HCT116 (cell line): ENCODE data around the gene RWDD1. TPM values are rescaled to one million over a fixed set of nuclear protein-coding genes. Genes with fewer than 3 reads are reported as not detected.

Experiments
- ATAC-seq: fragments of 200-7000 bp; cut with Tn5 transposase; 2 replicates; pipeline ENCODE4 v1.9.1; 2020; ENCODE audit warnings: mild to moderate bottlenecking, moderate library complexity
- BruUV-seq: library from RNA; stranded (reverse); fragments of 400-500 nt; replicated peaks from 2 replicates; lab custom pipeline; 2021; lab: Mats Ljungman, UMichigan
- CTCF ChIA-PET: fragments of 300-600 bp; sonication (Branson Sonifier 250); formaldehyde crosslinking; loops from one replicate; lab custom pipeline; 2021; ENCODE audit warnings: antibody characterized with exemption; lab: Charles Lee
- POLR2A ChIA-PET: fragments of 300-600, 350-600 bp; sonication (Branson Sonifier 250); formaldehyde crosslinking; loops from one replicate; lab custom pipeline; 2021; ENCODE audit warnings: antibody characterized with exemption; lab: Charles Lee
- RAD21 ChIA-PET, 2 experiments: fragments of 300-600 bp; sonication (Branson Sonifier 250); formaldehyde crosslinking; loops; one replicate each; lab custom pipeline; 2023; ENCODE audit warnings: low total read pairs in 2 of 2; ENCODE audit not compliant: uncharacterized antibody in 2 of 2, unreplicated experiment in 2 of 2, low non-redundant PET in 1 of 2; lab: Charles Lee
- DNase-seq: peaks from one replicate; pipeline ENCODE4 v3.0.0-alpha.2; 2010; ENCODE audit warnings: low read depth, low spot score
- H2AFZ ChIP-seq: fragments of 200-600 bp; shearing (Covaris generic), sonication (generic); 2 replicates; pipeline ENCODE4 v1.6.1; 2017; ENCODE audit warnings: low read depth, mixed run types, mixed read lengths, antibody characterized with exemption, low read length; ENCODE audit not compliant: poor library complexity, severe bottlenecking
- H3K27ac ChIP-seq: 2 replicates; pipeline ENCODE4 v1.5.1; 2012; ENCODE audit warnings: low read depth, low read length
- H3K27me3 ChIP-seq: fragments of 200-600 bp; sonication (generic); 2 replicates; pipeline ENCODE4 v1.6.1; 2016; ENCODE audit warnings: mixed run types, low read length, mixed read lengths; ENCODE audit not compliant: insufficient read depth
- H3K36me3 ChIP-seq, 2 experiments: fragments of 200-500 bp in 1 of 2; fragments of 200-600 bp in 1 of 2; sonication (Bioruptor generic) in 1 of 2; sonication (generic) in 1 of 2; 2 replicates each; pipeline versions ENCODE4 v1.5.1 to v1.6.1; 2014 to 2016; ENCODE audit warnings: low read length in 2 of 2, inconsistent platforms in 1 of 2, mixed read lengths in 1 of 2, mixed run types in 1 of 2; ENCODE audit not compliant: insufficient read depth in 2 of 2, control insufficient read depth in 1 of 2
- H3K4me1 ChIP-seq, 2 experiments: fragments of 200-600 bp in 1 of 2; sonication (generic) in 1 of 2; 2 replicates each; pipeline versions ENCODE4 v1.5.1 to v1.6.1; 2012 to 2017; ENCODE audit warnings: low read length in 2 of 2, inconsistent platforms in 1 of 2, mild to moderate bottlenecking in 1 of 2, mixed read lengths in 1 of 2, mixed run types in 1 of 2, moderate library complexity in 1 of 2; ENCODE audit not compliant: insufficient read depth in 2 of 2, control insufficient read depth in 1 of 2
- H3K4me2 ChIP-seq: fragments of 200-600 bp; sonication (generic); 2 replicates; pipeline ENCODE4 v1.6.1; 2017; ENCODE audit warnings: mixed run types, low read length, mixed read lengths
- H3K4me3 ChIP-seq, 2 experiments: fragments of 200-600 bp in 1 of 2; sonication (generic) in 1 of 2; replicated peaks in 1 of 2; 2 replicates each; pipeline ENCODE4 v1.5.1; 2011 to 2016; ENCODE audit warnings: low read length in 2 of 2, control low read depth in 1 of 2, low read depth in 1 of 2, mild to moderate bottlenecking in 1 of 2, mixed read lengths in 1 of 2, mixed run types in 1 of 2
- H3K79me2 ChIP-seq: fragments of 200-600 bp; sonication (generic); 2 replicates; pipeline ENCODE4 v1.6.1; 2017; ENCODE audit warnings: mild to moderate bottlenecking, mixed run types, low read length, moderate library complexity, mixed read lengths; ENCODE audit not compliant: insufficient read depth
- H3K9ac ChIP-seq: fragments of 200-600 bp; sonication (generic); 2 replicates; pipeline ENCODE4 v1.6.1; 2016; ENCODE audit warnings: low read length, mixed read lengths
- H3K9me2 ChIP-seq: fragments of 200-600 bp; sonication (generic), shearing (Covaris generic); 2 replicates; pipeline ENCODE4 v1.6.1; 2017; ENCODE audit warnings: mixed run types, mild to moderate bottlenecking, moderate library complexity; ENCODE audit not compliant: insufficient read depth
- H3K9me3 ChIP-seq, 2 experiments: fragments of 200-500 bp in 1 of 2; fragments of 200-600 bp in 1 of 2; sonication (Bioruptor generic) in 1 of 2; sonication (generic) in 1 of 2; 2 replicates each; pipeline ENCODE4 v1.6.1; 2014 to 2017; ENCODE audit warnings: low read length in 2 of 2, mixed read lengths in 2 of 2, inconsistent platforms in 1 of 2, low read depth in 1 of 2, mild to moderate bottlenecking in 1 of 2, mixed run types in 1 of 2, moderate library complexity in 1 of 2; ENCODE audit not compliant: control insufficient read depth in 1 of 2, insufficient read depth in 1 of 2
- H4K20me1 ChIP-seq: fragments of 200-600 bp; sonication (generic), shearing (Covaris generic); 2 replicates; pipeline ENCODE4 v1.6.1; 2017; ENCODE audit warnings: mixed run types, mild to moderate bottlenecking, moderate library complexity; ENCODE audit not compliant: insufficient read depth
- CBX3 ChIP-seq: IDR thresholded peaks from 2 replicates; pipeline ENCODE4 v1.6.1; 2012; ENCODE audit warnings: low read depth
- CEBPB ChIP-seq: IDR thresholded peaks from 2 replicates; pipeline ENCODE4 v1.6.1; 2012; ENCODE audit warnings: low read depth
- EZH2 ChIP-seq: fragments of 200-600 bp; sonication (generic); IDR thresholded peaks from 2 replicates; pipeline ENCODE4 v1.6.1; 2017; ENCODE audit warnings: antibody characterized with exemption, mixed run types
- EZH2phosphoT487 ChIP-seq: fragments of 200-600 bp; IDR thresholded peaks from 2 replicates; pipeline ENCODE4 v1.6.1; 2018; ENCODE audit warnings: antibody characterized with exemption, borderline replicate concordance
- FOSL1 ChIP-seq: IDR thresholded peaks from 2 replicates; pipeline ENCODE4 v1.6.1; 2012; ENCODE audit warnings: low read depth
- POLR2A ChIP-seq: IDR thresholded peaks from 2 replicates; pipeline ENCODE4 v1.7.0; 2011; ENCODE audit warnings: borderline replicate concordance; ENCODE audit not compliant: insufficient read depth, insufficient read length; ENCODE audit errors: extremely low read depth
- POLR2AphosphoS5 ChIP-seq: IDR thresholded peaks from 2 replicates; pipeline ENCODE4 v1.6.1; 2011; ENCODE audit warnings: mild to moderate bottlenecking, low read depth, low read length, moderate library complexity
- SIN3A ChIP-seq: IDR thresholded peaks from 2 replicates; pipeline ENCODE4 v1.6.1; 2012; ENCODE audit warnings: low read depth
- SP1 ChIP-seq: IDR thresholded peaks from 2 replicates; pipeline ENCODE4 v1.6.1; 2012; ENCODE audit warnings: low read depth
- TCF7L2 ChIP-seq: IDR thresholded peaks from 2 replicates; pipeline ENCODE4 v1.7.0; 2011; ENCODE audit warnings: borderline replicate concordance, inconsistent platforms; ENCODE audit not compliant: insufficient read depth, insufficient read length; ENCODE audit errors: extremely low read depth
- ZFX ChIP-seq: fragments of 450-650 bp; IDR thresholded peaks from 2 replicates; pipeline ENCODE4 v1.6.1; 2017
- intact Hi-C: fragments of 100-400 bp; cut with micrococcal nuclease; formaldehyde crosslinking; loops from 2 replicates; pipeline ENCODE4 v1.10.0; 2022
- total RNA-seq: library from RNA; stranded (reverse); gene quantifications from one replicate; pipeline ENCODE4 v1.2.1, GENCODE V29; 2021; ENCODE audit not compliant: unreplicated experiment
- TF ChIP-seq, protein P1 (sequence below): IDR thresholded peaks from 2 replicates; pipeline ENCODE4 v1.6.1; 2012
- TF ChIP-seq, protein P2 (sequence below): IDR thresholded peaks from 2 replicates; pipeline ENCODE4 v1.6.1; 2011; ENCODE audit warnings: mild to moderate bottlenecking, low read length, moderate library complexity; ENCODE audit not compliant: insufficient replicate concordance; ENCODE audit errors: extremely low read depth

Gene RWDD1
- total RNA-seq, 1 experiment from 2014 or later = 24.4 TPM

DNA sequence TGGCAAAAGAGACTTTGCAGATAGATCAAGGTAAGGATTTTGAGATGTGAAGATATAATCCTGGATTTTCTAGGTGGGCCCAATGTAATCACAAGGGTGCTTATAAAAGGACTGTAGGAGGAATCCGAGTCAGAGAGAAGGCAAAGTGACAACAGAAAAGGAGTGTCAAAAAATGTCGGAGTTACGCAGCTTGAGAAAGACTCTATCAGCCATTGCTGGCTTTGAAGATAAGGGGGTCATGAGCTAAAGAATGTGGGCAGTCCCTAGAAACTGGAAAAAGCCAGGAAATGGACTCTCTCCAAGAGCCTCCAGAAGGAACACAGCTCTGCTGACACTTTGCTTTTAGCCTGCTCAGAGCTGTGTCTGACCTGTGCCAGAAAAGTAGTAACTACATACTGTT, 8.7 kb upstream of the RWDD1 start:
- H3K4me2 ChIP-seq = no peak overlapping the region
- no TSS peak for BruUV-seq
- H3K36me3 ChIP-seq = no peaks in the 10 kb centered on the region
- no peaks in the 10 kb centered on the region for H3K9me3 ChIP-seq
- no peaks in the 10 kb centered on the region for H4K20me1 ChIP-seq
- TF ChIP-seq SIN3A = no peak
- no peak for TF ChIP-seq CEBPB
- no peak for TF ChIP-seq ZFX
- no peak for TF ChIP-seq TCF7L2
- TF ChIP-seq, protein P1, sequence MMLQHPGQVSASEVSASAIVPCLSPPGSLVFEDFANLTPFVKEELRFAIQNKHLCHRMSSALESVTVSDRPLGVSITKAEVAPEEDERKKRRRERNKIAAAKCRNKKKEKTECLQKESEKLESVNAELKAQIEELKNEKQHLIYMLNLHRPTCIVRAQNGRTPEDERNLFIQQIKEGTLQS = no peak
- TF ChIP-seq EZH2 = no peak
- TF ChIP-seq CBX3 = no peak
- TF ChIP-seq FOSL1 = no peak
- TF ChIP-seq EZH2phosphoT487 = no peak
- H3K9ac ChIP-seq = no peak overlapping the region
- H3K27me3 ChIP-seq = no peaks in the 10 kb centered on the region
- RAD21 ChIA-PET = no interaction called here
- POLR2A ChIA-PET = no interaction called here
- CTCF ChIA-PET = interaction anchor here (0.9 to 1.8 kb wide), 5 partner anchors 21 to 345 kb away, joined by 3 to 8 read pairs (median 4); partner anchors contain the start of gene TSPYL1
- intact Hi-C loops = no loop called here
- no peak overlapping the region for H2AFZ ChIP-seq
- ATAC-seq (no peak), DNase-seq (no peak)
- no peaks in the 10 kb centered on the region for H3K79me2 ChIP-seq
- H3K4me3 ChIP-seq = no peak overlapping the region
- H3K9me2 ChIP-seq = no peaks in the 10 kb centered on the region
- peaks cover 3 to 12% of the 10 kb centered on the region in 2 experiments; a peak in 3 of 4 replicates for H3K4me1 ChIP-seq
- H3K27ac ChIP-seq = no peak overlapping the region

DNA sequence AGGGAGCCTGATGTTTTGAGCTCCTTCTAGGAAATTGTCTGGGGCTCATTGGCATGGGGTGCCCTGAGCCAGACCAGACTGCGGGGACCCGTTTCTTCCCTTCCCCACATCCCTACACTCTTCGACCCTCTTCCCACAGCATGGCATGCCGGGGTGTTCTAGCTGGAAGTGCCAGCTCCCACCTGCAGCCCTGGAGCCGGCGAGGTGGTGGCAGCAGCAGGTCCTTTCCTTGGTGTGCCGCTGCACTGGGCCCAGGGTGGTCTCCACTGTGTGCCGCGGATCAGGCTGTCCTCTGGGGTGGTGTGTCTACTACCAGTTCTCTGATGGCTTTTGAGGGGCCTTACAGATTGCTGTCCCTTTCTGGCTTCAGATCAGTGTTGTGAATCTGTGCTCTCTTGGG, 7.5 kb upstream of the RWDD1 start:
- H3K4me3 ChIP-seq = no peak overlapping the region
- no peaks in the 10 kb centered on the region for H3K9me2 ChIP-seq
- no peaks in the 10 kb centered on the region for H3K27me3 ChIP-seq
- no peak overlapping the region for H2AFZ ChIP-seq
- POLR2A ChIA-PET = no interaction called here
- H3K9ac ChIP-seq = no peak overlapping the region
- no peaks in the 10 kb centered on the region for H4K20me1 ChIP-seq
- BruUV-seq = no TSS peak
- RAD21 ChIA-PET = no interaction called here
- no peaks in the 10 kb centered on the region for H3K36me3 ChIP-seq
- no peaks in the 10 kb centered on the region for H3K79me2 ChIP-seq
- no peak overlapping the region for H3K4me2 ChIP-seq
- H3K9me3 ChIP-seq = no peaks in the 10 kb centered on the region
- intact Hi-C loops = no loop called here
- DNase-seq (no peak), ATAC-seq (no peak)
- TF ChIP-seq POLR2A (no peak), POLR2AphosphoS5 (no peak), SP1 (no peak)
- TF ChIP-seq, protein P2, sequence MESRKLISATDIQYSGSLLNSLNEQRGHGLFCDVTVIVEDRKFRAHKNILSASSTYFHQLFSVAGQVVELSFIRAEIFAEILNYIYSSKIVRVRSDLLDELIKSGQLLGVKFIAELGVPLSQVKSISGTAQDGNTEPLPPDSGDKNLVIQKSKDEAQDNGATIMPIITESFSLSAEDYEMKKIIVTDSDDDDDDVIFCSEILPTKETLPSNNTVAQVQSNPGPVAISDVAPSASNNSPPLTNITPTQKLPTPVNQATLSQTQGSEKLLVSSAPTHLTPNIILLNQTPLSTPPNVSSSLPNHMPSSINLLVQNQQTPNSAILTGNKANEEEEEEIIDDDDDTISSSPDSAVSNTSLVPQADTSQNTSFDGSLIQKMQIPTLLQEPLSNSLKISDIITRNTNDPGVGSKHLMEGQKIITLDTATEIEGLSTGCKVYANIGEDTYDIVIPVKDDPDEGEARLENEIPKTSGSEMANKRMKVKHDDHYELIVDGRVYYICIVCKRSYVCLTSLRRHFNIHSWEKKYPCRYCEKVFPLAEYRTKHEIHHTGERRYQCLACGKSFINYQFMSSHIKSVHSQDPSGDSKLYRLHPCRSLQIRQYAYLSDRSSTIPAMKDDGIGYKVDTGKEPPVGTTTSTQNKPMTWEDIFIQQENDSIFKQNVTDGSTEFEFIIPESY = no peak
- H3K27ac ChIP-seq = no peak overlapping the region
- peaks cover 0 to 1% of the 10 kb centered on the region in 2 experiments; a peak in 2 of 4 replicates for H3K4me1 ChIP-seq
- CTCF ChIA-PET = interaction anchor here (0.7 to 1.8 kb wide), 6 partner anchors 22 to 346 kb away, joined by 3 to 8 read pairs (median 4); partner anchors contain the start of genes CALHM5 and TSPYL1
